ENCODE measurements around the gene UBE2L3.

UBE2L3 gene

GRCh38 chr22:21632931-21633330 lies 65.4 kb downstream of the UBE2L3 start (continued):
- TF ChIP-seq ZSCAN18 (tag by site-specific recombination; IDR thresholded peaks at IDR 0.05) = no peak
- no peak for TF ChIP-seq ZNF426 (tag by site-specific recombination; IDR thresholded peaks at IDR 0.05)
- TF ChIP-seq ZNF19 (tag by site-specific recombination; IDR thresholded peaks at IDR 0.05; ENCODE audit: low read depth) = no peak
- TF ChIP-seq ZNF791 (tag by site-specific recombination; IDR thresholded peaks at IDR 0.05) = no peak
- TF ChIP-seq ZNF596 (tag by site-specific recombination; IDR thresholded peaks at IDR 0.05) = no peak
- TF ChIP-seq ZNF571 (tag by site-specific recombination; IDR thresholded peaks at IDR 0.05) = no peak
- no peak for TF ChIP-seq ZNF560 (tag by site-specific recombination; IDR thresholded peaks at IDR 0.05; ENCODE audit: borderline replicate concordance)
- no peak for TF ChIP-seq KLF16 (tag by site-specific recombination; IDR thresholded peaks at IDR 0.05)
- TF ChIP-seq ZEB2 (tag by site-specific recombination; IDR thresholded peaks at IDR 0.05) = no peak
- TF ChIP-seq ZSCAN16 (tag by site-specific recombination; IDR thresholded peaks at IDR 0.05) = no peak
- TF ChIP-seq RBAK (tag by site-specific recombination; IDR thresholded peaks at IDR 0.05) = no peak
- no peak for TF ChIP-seq WT1 (tag by site-specific recombination; IDR thresholded peaks at IDR 0.05)

GRCh38 chr22:21633481-21633880 lies 66.0 kb downstream of the UBE2L3 start:
- POLR2A ChIA-PET = no interaction called here
- H3K27ac ChIP-seq (ENCODE audit: extremely low read depth, low read depth, low read length) = no peak overlapping the region
- H3K4me3 ChIP-seq (ENCODE audit: low read depth, low read length) = no peak overlapping the region
- no peak for TF ChIP-seq HIC1 (tag by site-specific recombination; IDR thresholded peaks at IDR 0.05)
- no peak for TF ChIP-seq REPIN1 (tag by site-specific recombination; IDR thresholded peaks at IDR 0.05; ENCODE audit: low read depth)
- TF ChIP-seq ZNF449 (tag by site-specific recombination; IDR thresholded peaks at IDR 0.05) = no peak
- no peak for TF ChIP-seq WT1 (tag by site-specific recombination; IDR thresholded peaks at IDR 0.05)
- TF ChIP-seq SP3 (tag by site-specific recombination; IDR thresholded peaks at IDR 0.05) = no peak
- no peak for TF ChIP-seq SCRT2 (tag by site-specific recombination; IDR thresholded peaks at IDR 0.05)
- TF ChIP-seq ZNF223 (tag by site-specific recombination; IDR thresholded peaks at IDR 0.05) = no peak
- TF ChIP-seq OSR2 (tag by site-specific recombination; IDR thresholded peaks at IDR 0.05) = no peak
- CTCF ChIA-PET = interaction anchor here (0.6 to 1.8 kb wide), 2 partner anchors 10 to 36 kb away, joined by 3 to 6 read pairs; no protein-coding TSS in a partner anchor
- H3K4me1 ChIP-seq (ENCODE audit: control insufficient read depth, insufficient read depth, low read length) = no peaks in the 10 kb centered on the region
- no peaks in the 10 kb centered on the region for H3K9me3 ChIP-seq (ENCODE audit: control insufficient read depth, insufficient read depth, low read depth, low read length)
- peaks cover 0 to 5% of the 10 kb centered on the region in 2 experiments; a peak in 1 of 3 replicates for H3K36me3 ChIP-seq (ENCODE audit: control insufficient read depth in 2 of 2, insufficient read depth in 1 of 2, low read length in 2 of 2)

- POLR2A ChIA-PET = interaction anchor here (0.5 kb wide), 1 partner anchor 11 kb away, joined by 3 read pairs; no protein-coding TSS in a partner anchor
- Histone ChIP-seq H3K36me3 (ENCODE audit: control insufficient read depth in 2 of 2, insufficient read depth in 1 of 2, low read length in 2 of 2) (peaks cover 0 to 1% of the 10 kb centered on the region in 2 experiments; a peak in 1 of 3 replicates), H3K9me3 (ENCODE audit: control insufficient read depth, insufficient read depth, low read depth, low read length) (no peaks in the 10 kb centered on the region), H3K27ac (ENCODE audit: extremely low read depth, low read depth, low read length) (no peak overlapping the region), H3K4me1 (ENCODE audit: control insufficient read depth, insufficient read depth, low read length) (no peaks in the 10 kb centered on the region), H3K4me3 (ENCODE audit: low read depth, low read length) (no peak overlapping the region)
- TF ChIP-seq ZNF510 (tag by site-specific recombination; IDR thresholded peaks at IDR 0.05; ENCODE audit: insufficient replicate concordance) = no peak
- CTCF ChIA-PET = interaction anchor here (0.6 to 1.8 kb wide), 3 partner anchors 9 to 36 kb away, joined by 3 to 6 read pairs (median 3); no protein-coding TSS in a partner anchor
These were observed 66.6 kb downstream of the UBE2L3 start for GRCh38 chr22:21634081-21634480.

Measured in HEK293 (cell line).